K562 (cell line): Measurements from ENCODE around the gene TRA2B. TPM values are rescaled to one million over a fixed set of nuclear protein-coding genes. Genes with fewer than 3 reads are reported as not detected.
A peak's percentile ranks its signal among the peaks of the same experiment; 100 is the strongest.

Experiments
- ATAC-seq: fragments of 200-7000 bp; cut with Tn5 transposase; 3 replicates; pipeline ENCODE4 v1.9.1; 2020; ENCODE audit warnings: moderate library complexity
- BruUV-seq: library from RNA; stranded (reverse); fragments of 400-500 nt; replicated peaks from 2 replicates; lab custom pipeline; 2021; lab: Mats Ljungman, UMichigan
- CTCF ChIA-PET: fragments of 300-600 bp; formaldehyde crosslinking; extraction: SDS; loops from one replicate; lab custom pipeline; 2021; ENCODE audit warnings: low intra/inter-chr PET ratio; lab: Yijun Ruan, JAX
- POLR2A ChIA-PET: fragments of 300-600, 350-650 bp; sonication (Branson Sonifier 250); formaldehyde crosslinking; extraction: SDS; loops from one replicate; lab custom pipeline; 2021; ENCODE audit warnings: antibody characterized with exemption, inconsistent platforms; lab: Yijun Ruan, JAX
- DNase-seq, 4 experiments: peaks; one replicate each; pipeline versions ENCODE4 v3.0.0 to v3.0.0-alpha.2; 2011 to 2018; ENCODE audit warnings: low spot score in 3 of 4, mixed read lengths in 3 of 4; ENCODE audit errors: extremely low read depth in 1 of 4
- FAIRE-seq: peaks from 2 replicates; lab custom pipeline; 2011; peaks lifted over from hg19 to GRCh38; lab: Jason Lieb, UNC
- H2AFZ ChIP-seq: 2 replicates; pipeline ENCODE4 v1.6.0; 2011; ENCODE audit warnings: low read depth, low read length, control low read depth, inconsistent platforms
- H3K27ac ChIP-seq: fragments of 200-600 bp; 3 replicates; pipeline ENCODE4 v1.8.0; 2011; ENCODE audit warnings: low read depth, mild to moderate bottlenecking, control low read depth, inconsistent platforms, low read length, moderate library complexity, mixed read lengths; ENCODE audit errors: extremely low read depth
- H3K27me3 ChIP-seq, 2 experiments: fragments of 300-600 bp in 1 of 2; 2 replicates in 1 of 2; 3 replicates in 1 of 2; pipeline versions ENCODE4 v1.6.0 to v1.8.0; 2011; ENCODE audit warnings: inconsistent platforms in 2 of 2, low read length in 2 of 2, mild to moderate bottlenecking in 1 of 2, mixed read lengths in 1 of 2, moderate library complexity in 1 of 2; ENCODE audit not compliant: control insufficient read depth in 2 of 2, insufficient read depth in 2 of 2
- H3K36me3 ChIP-seq: fragments of 300-600 bp; 3 replicates; pipeline ENCODE4 v1.8.0; 2011; ENCODE audit warnings: mild to moderate bottlenecking, low read length, inconsistent platforms; ENCODE audit not compliant: control insufficient read depth, insufficient read depth
- H3K4me1 ChIP-seq, 2 experiments: fragments of 200-600 bp in 1 of 2; replicated peaks in 1 of 2; 2 replicates in 1 of 2; 3 replicates in 1 of 2; pipeline versions ENCODE4 v1.5.1 to v1.8.0; 2011; ENCODE audit warnings: inconsistent platforms in 2 of 2, low read length in 2 of 2, mild to moderate bottlenecking in 1 of 2, mixed read lengths in 1 of 2, moderate library complexity in 1 of 2; ENCODE audit not compliant: control insufficient read depth in 2 of 2, insufficient read depth in 2 of 2
- H3K4me2 ChIP-seq: 2 replicates; pipeline ENCODE4 v1.6.1; 2011; ENCODE audit warnings: low read length, control low read depth, inconsistent platforms, mixed read lengths; ENCODE audit not compliant: insufficient read depth
- H3K4me3 ChIP-seq: fragments of 200-600 bp; sonication (generic), shearing (Covaris generic); 2 replicates; pipeline ENCODE4 v1.5.1; 2016; ENCODE audit warnings: control low read depth, inconsistent platforms
- H3K79me2 ChIP-seq: fragments of 200-600 bp; 3 replicates; pipeline ENCODE4 v1.8.0; 2011; ENCODE audit warnings: low read length, inconsistent platforms; ENCODE audit not compliant: control insufficient read depth, insufficient read depth
- H3K9ac ChIP-seq, 2 experiments: 2 replicates each; pipeline versions ENCODE4 v1.6.0 to v1.6.1; 2011; ENCODE audit warnings: low read depth in 2 of 2, low read length in 2 of 2, control low read depth in 1 of 2, inconsistent platforms in 1 of 2, mild to moderate bottlenecking in 1 of 2, mixed read lengths in 1 of 2; ENCODE audit not compliant: insufficient read depth in 1 of 2
- H3K9me1 ChIP-seq: one replicate; pipeline ENCODE4 v1.6.0; 2011; ENCODE audit warnings: inconsistent platforms, mild to moderate bottlenecking, low read length, moderate library complexity; ENCODE audit not compliant: control insufficient read depth, insufficient read depth
- H3K9me3 ChIP-seq: replicated peaks from 2 replicates; pipeline ENCODE4 v1.5.1; 2011; ENCODE audit warnings: low read depth, low read length, inconsistent platforms; ENCODE audit not compliant: control insufficient read depth, insufficient read depth
- H4K20me1 ChIP-seq: replicated peaks from 2 replicates; pipeline ENCODE4 v1.6.1; 2011; ENCODE audit warnings: low read length, inconsistent platforms, mixed read lengths; ENCODE audit not compliant: control insufficient read depth, insufficient read depth
- ARID3B ChIP-seq: fragments of 250-450 bp; sonication (Bioruptor Pico); IDR thresholded peaks from 2 replicates; pipeline ENCODE4 v1.4.0; 2020; ENCODE audit warnings: borderline replicate concordance
- CEBPG ChIP-seq, 3 experiments: fragments of 200-800 bp in 1 of 3; sonication (Bioruptor generic) in 1 of 3; sonication (generic) in 1 of 3; formaldehyde crosslinking in 1 of 3; IDR thresholded peaks in 2 of 3; conservative IDR thresholded peaks in 1 of 3; 2 replicates each; pipeline versions ENCODE4 v1.6.1 to v1.8.0; 2016 to 2022; ENCODE audit warnings: missing compliant biosample characterization in 2 of 3, missing genetic modification characterization in 2 of 3, mild to moderate bottlenecking in 1 of 3, missing genetic modification reagents in 1 of 3
- CGGBP1 ChIP-seq: fragments of 250-450 bp; sonication (Bioruptor Pico); IDR thresholded peaks from 2 replicates; pipeline ENCODE4 v1.9.0; 2021; ENCODE audit warnings: mild to moderate bottlenecking
- FOXA3 ChIP-seq, 2 experiments: fragments of 450-650 bp in 1 of 2; sonication (generic) in 1 of 2; formaldehyde crosslinking; IDR thresholded peaks in 1 of 2; conservative IDR thresholded peaks in 1 of 2; 2 replicates each; pipeline versions ENCODE4 v1.4.0 to v1.8.0; 2020 to 2022; ENCODE audit warnings: mild to moderate bottlenecking in 2 of 2, missing genetic modification reagents in 1 of 2
- FOXO4 ChIP-seq: fragments of 450-650 bp; formaldehyde crosslinking; IDR thresholded peaks from 2 replicates; pipeline ENCODE4 v1.4.0; 2020; ENCODE audit warnings: mild to moderate bottlenecking, moderate library complexity
- ID3 ChIP-seq, 2 experiments: fragments of 250-450 bp in 1 of 2; fragments of 450-650 bp in 1 of 2; sonication (Bioruptor Pico) in 1 of 2; IDR thresholded peaks; 2 replicates each; pipeline versions ENCODE4 v1.6.1 to v1.8.0; 2016 to 2021; ENCODE audit warnings: mild to moderate bottlenecking in 2 of 2, moderate library complexity in 2 of 2, missing compliant biosample characterization in 1 of 2, missing genetic modification characterization in 1 of 2
- NKRF ChIP-seq: fragments of 450-650 bp; IDR thresholded peaks from 2 replicates; pipeline ENCODE4 v1.6.1; 2016; ENCODE audit warnings: borderline replicate concordance
- PHB2 ChIP-seq: fragments of 450-650 bp; IDR thresholded peaks from 2 replicates; pipeline ENCODE4 v1.6.1; 2017; ENCODE audit warnings: low read depth
- POLR2AphosphoS5 ChIP-seq: IDR thresholded peaks from 2 replicates; pipeline ENCODE4 v1.6.1; 2011; ENCODE audit warnings: mild to moderate bottlenecking, low read depth, low read length, moderate library complexity; ENCODE audit not compliant: control insufficient read depth, insufficient read depth
- RAD51 ChIP-seq: fragments of 450-650 bp; IDR thresholded peaks from 2 replicates; pipeline ENCODE4 v1.7.1; 2016; ENCODE audit warnings: low read depth, mild to moderate bottlenecking, borderline replicate concordance
- XRCC5 ChIP-seq: fragments of 200-400 bp; formaldehyde crosslinking; IDR thresholded peaks from 2 replicates; pipeline ENCODE4 v1.6.1; 2017; ENCODE audit warnings: low read depth, mild to moderate bottlenecking, low read length
- ZNF12 ChIP-seq: sonication (generic); formaldehyde crosslinking; IDR thresholded peaks from 2 replicates; pipeline ENCODE4 v1.4.0; 2020; ENCODE audit warnings: mild to moderate bottlenecking, missing genetic modification reagents
- WGBS: fragments of 100-300 bp; shearing (Covaris generic); methylation state at CpG from one replicate; pipeline ENCODE4 v1.1.6; 2016; ENCODE audit warnings: low coverage, mixed read lengths; ENCODE audit not compliant: insufficient coverage; ENCODE audit errors: missing lambda C conversion rate; 5-methylcytosine and 5-hydroxymethylcytosine counted together
- in situ Hi-C: fragments of 300-500 bp; cut with MboI; formaldehyde crosslinking; loops from 4 replicates; pipeline ENCODE4 v1.15.0; 2018; ENCODE audit warnings: inconsistent platforms, mixed read lengths
- intact Hi-C: fragments of 100-400 bp; cut with micrococcal nuclease; formaldehyde crosslinking; loops from 2 replicates; pipeline ENCODE4 v1.14.2; 2022
- polyA plus RNA-seq, 8 experiments: library from polyadenylated mRNA; depleted of rRNA in 4 of 8; stranded (reverse) in 5 of 8; unstranded in 3 of 8; fragments of >200 nt; fragmentation: Nextera tagmentation in 2 of 8; fragmentation: Illumina TruSeq in 1 of 8; extraction: Ambion mirVana in 2 of 8; extraction: Trizol in 1 of 8; gene quantifications; 2 replicates each; pipeline versions ENCODE4 v1.2.1 to v1.2.3, GENCODE V29; 2011 to 2014; ENCODE audit warnings: inconsistent platforms in 1 of 8, missing spikeins in 1 of 8
- total RNA-seq, 7 experiments: library from RNA; depleted of rRNA in 6 of 7; stranded (reverse); fragments of >200 nt in 6 of 7; fragmentation: Illumina TruSeq in 2 of 7; extraction: Trizol in 2 of 7; gene quantifications; 2 replicates each; pipeline versions ENCODE4 v1.2.1 to v1.2.3, GENCODE V29; 2011 to 2021; ENCODE audit warnings: low replicate concordance in 1 of 7

TRA2B gene
- total and polyA plus RNA-seq, 9 of the 15 experiments (the other 6 are each of a cell fraction or from before 2014, with no cell fraction given), result 105 to 411 (median 278) TPM

- ChIA-PET POLR2A (interaction anchor here (0.6 to 3.5 kb wide), 15 partner anchors 9 to 498 kb away, joined by 3 to 61 read pairs (median 4); partner anchors contain the start of gene ETV5), CTCF (interaction anchor here (0.6 kb wide), 1 partner anchor 158 kb away, joined by 3 read pairs; no protein-coding TSS in a partner anchor)
- in situ Hi-C loops, result no loop called here
- Histone ChIP-seq H3K4me3 (peak overlapping the region; percentile 99), H3K9me1 (no peaks in the 10 kb centered on the region), H3K27me3 (no peaks in the 10 kb centered on the region), H3K27ac (peak overlapping the region; percentile 100), H3K4me1 (peaks cover 3 to 29% of the 10 kb centered on the region in 2 experiments; a peak in 4 of 5 replicates), H3K36me3 (peaks cover 63% of the 10 kb centered on the region), H2AFZ (no peak overlapping the region), H4K20me1 (peaks cover 69% of the 10 kb centered on the region), H3K79me2 (peaks cover 72% of the 10 kb centered on the region), H3K4me2 (peak overlapping the region; percentile 100), H3K9ac (peak overlapping the region; percentile 37 to 100), H3K9me3 (no peaks in the 10 kb centered on the region; the same call in 1 of the 2 replicates)
- DNase-seq, result peak in 3 of 4 experiments; percentile 31 to 39 (median 33)
- ATAC-seq, result peak; percentile 19
- intact Hi-C loops, result loop anchor here (2.0 to 5.0 kb wide), 2 partner anchors 113 to 203 kb away; no protein-coding TSS in a partner anchor
- WGBS, result 0% methylated on average over 11 of the region's 11 CpGs
- no TSS peak for BruUV-seq
- peak; percentile 58 for FAIRE-seq
- TF ChIP-seq CGGBP1 (CRISPR knock-in tag), result no peak
- TF ChIP-seq XRCC5, result no peak
- no peak for TF ChIP-seq PHB2
- no peak for TF ChIP-seq RAD51
- TF ChIP-seq FOXO4 (CRISPR knock-in tag), result no peak
- TF ChIP-seq POLR2AphosphoS5, result peak; percentile 26; the same call in 1 of the 2 replicates
- TF ChIP-seq ARID3B, result no peak
- TF ChIP-seq ZNF12, result no peak
- no peak for TF ChIP-seq CEBPG (CRISPR knock-in tag; IDR thresholded peaks at IDR 0.05)
- peak in 1 of 2 experiments; percentile 45; a peak in 2 of 4 replicates for TF ChIP-seq CEBPG (tag; conservative IDR thresholded peaks at IDR 0.05 in 1 of 2, IDR thresholded peaks at IDR 0.05 in 1 of 2)
- TF ChIP-seq NKRF, result peak; percentile 20; the same call in 1 of the 2 replicates
- TF ChIP-seq ID3 (CRISPR knock-in tag; IDR thresholded peaks at IDR 0.05), result no peak
- TF ChIP-seq ID3 (tag; IDR thresholded peaks at IDR 0.05), result no peak
- TF ChIP-seq FOXA3 (CRISPR knock-in tag; conservative IDR thresholded peaks at IDR 0.05 in 1 of 2, IDR thresholded peaks at IDR 0.05 in 1 of 2), result no peak
These were observed 2.1 kb downstream of the TRA2B start for GRCh38 chr3:185935465-185936272.
